K562 (cell line): Measurements from ENCODE around the gene TAF15. TPM values are rescaled to one million over a fixed set of nuclear protein-coding genes. Genes with fewer than 3 reads are reported as not detected.

Source experiments
- EGR1 ChIP-seq: fragments of 450-650 bp; conservative IDR thresholded peaks from 2 replicates; pipeline ENCODE4 v1.6.1; 2017; ENCODE audit warnings: mild to moderate bottlenecking
- HMGXB4 ChIP-seq: sonication (generic); formaldehyde crosslinking; IDR thresholded peaks from 2 replicates; pipeline ENCODE4 v1.8.1; 2023; ENCODE audit warnings: mild to moderate bottlenecking, missing genetic modification reagents
- NCOA4 ChIP-seq: fragments of 450-650 bp; IDR thresholded peaks from 2 replicates; pipeline ENCODE4 v1.6.1; 2018; ENCODE audit warnings: mild to moderate bottlenecking; ENCODE audit not compliant: partially characterized antibody
- RBFOX2 ChIP-seq: fragments of 200-400 bp; formaldehyde crosslinking; IDR thresholded peaks from 2 replicates; pipeline ENCODE4 v1.6.1; 2017; ENCODE audit warnings: low read depth, mild to moderate bottlenecking, low read length, moderate library complexity
- polyA plus RNA-seq, 8 experiments: library from polyadenylated mRNA; depleted of rRNA in 4 of 8; stranded (reverse) in 5 of 8; unstranded in 3 of 8; fragments of >200 nt; fragmentation: Nextera tagmentation in 2 of 8; fragmentation: Illumina TruSeq in 1 of 8; extraction: Ambion mirVana in 2 of 8; extraction: Trizol in 1 of 8; gene quantifications; 2 replicates each; pipeline versions ENCODE4 v1.2.1 to v1.2.3, GENCODE V29; 2011 to 2014; ENCODE audit warnings: inconsistent platforms in 1 of 8, missing spikeins in 1 of 8
- total RNA-seq, 7 experiments: library from RNA; depleted of rRNA in 6 of 7; stranded (reverse); fragments of >200 nt in 6 of 7; fragmentation: Illumina TruSeq in 2 of 7; extraction: Trizol in 2 of 7; gene quantifications; 2 replicates each; pipeline versions ENCODE4 v1.2.1 to v1.2.3, GENCODE V29; 2011 to 2021; ENCODE audit warnings: low replicate concordance in 1 of 7
- TF ChIP-seq, protein P1 (sequence below): fragments of 450-650 bp; IDR thresholded peaks from 2 replicates; pipeline ENCODE4 v1.6.1; 2014; ENCODE audit warnings: low read depth, mild to moderate bottlenecking, moderate library complexity, borderline replicate concordance

The TAF15 gene
- total and polyA plus RNA-seq, 9 of the 15 experiments (the other 6 are each of a cell fraction or from before 2014, with no cell fraction given), result 4.1 to 272 (median 56.8) TPM

DNA sequence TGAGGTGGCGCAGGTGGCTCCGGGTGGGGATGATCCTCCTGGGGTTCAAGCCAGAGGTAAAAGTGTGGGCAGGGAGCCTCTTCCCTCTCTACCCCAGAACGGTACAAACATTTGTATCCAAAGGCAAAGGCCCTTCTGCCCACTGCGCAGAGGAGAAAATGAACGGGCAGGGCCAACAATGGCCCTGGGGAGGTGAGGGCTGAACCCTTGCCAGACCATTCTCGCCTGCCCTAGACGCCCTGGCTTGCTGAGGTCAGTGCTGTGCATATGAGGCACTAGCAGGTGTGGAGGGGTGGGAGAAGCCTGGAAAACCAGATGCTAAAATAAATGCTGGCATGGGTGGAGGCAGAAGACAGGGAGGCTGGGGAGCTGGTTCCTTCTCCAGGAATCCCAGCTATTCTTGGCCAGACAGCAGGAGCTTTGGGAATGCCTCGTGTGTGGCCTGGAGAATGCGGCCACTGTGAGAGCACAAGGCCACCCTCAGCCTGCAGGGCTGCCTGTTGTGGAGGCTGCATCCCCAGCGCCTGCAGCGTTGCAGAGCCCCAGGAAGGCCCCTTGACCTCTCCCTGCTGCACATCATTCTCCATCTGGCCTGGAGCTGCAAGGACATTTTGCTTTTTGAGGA, 44.1 kb upstream of the TAF15 start (continued):
- TF ChIP-seq, protein P1, sequence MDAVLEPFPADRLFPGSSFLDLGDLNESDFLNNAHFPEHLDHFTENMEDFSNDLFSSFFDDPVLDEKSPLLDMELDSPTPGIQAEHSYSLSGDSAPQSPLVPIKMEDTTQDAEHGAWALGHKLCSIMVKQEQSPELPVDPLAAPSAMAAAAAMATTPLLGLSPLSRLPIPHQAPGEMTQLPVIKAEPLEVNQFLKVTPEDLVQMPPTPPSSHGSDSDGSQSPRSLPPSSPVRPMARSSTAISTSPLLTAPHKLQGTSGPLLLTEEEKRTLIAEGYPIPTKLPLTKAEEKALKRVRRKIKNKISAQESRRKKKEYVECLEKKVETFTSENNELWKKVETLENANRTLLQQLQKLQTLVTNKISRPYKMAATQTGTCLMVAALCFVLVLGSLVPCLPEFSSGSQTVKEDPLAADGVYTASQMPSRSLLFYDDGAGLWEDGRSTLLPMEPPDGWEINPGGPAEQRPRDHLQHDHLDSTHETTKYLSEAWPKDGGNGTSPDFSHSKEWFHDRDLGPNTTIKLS, result no peak
- TF ChIP-seq RBFOX2 (no peak), HMGXB4 (CRISPR knock-in tag) (no peak), EGR1 (no peak), NCOA4 (no peak)
